HEK293 (cell line): ENCODE data around the gene UQCRFS1.

Experiments
- BCL6B ChIP-seq: fragments of 450-650 bp; formaldehyde crosslinking; IDR thresholded peaks from 2 replicates; pipeline ENCODE4 v1.5.1; 2017; ENCODE audit warnings: missing biosample characterization, missing genetic modification characterization
- ELK4 ChIP-seq: IDR thresholded peaks from 2 replicates; pipeline ENCODE4 v1.6.1; 2011; ENCODE audit warnings: mild to moderate bottlenecking, low read depth, low read length, borderline replicate concordance
- KLF17 ChIP-seq: fragments of 450-650 bp; formaldehyde crosslinking; IDR thresholded peaks from 2 replicates; pipeline ENCODE4 v1.5.1; 2016; ENCODE audit warnings: missing biosample characterization, missing genetic modification characterization
- KLF8 ChIP-seq: fragments of 450-650 bp; formaldehyde crosslinking; IDR thresholded peaks from 2 replicates; pipeline ENCODE4 v1.5.1; 2016; ENCODE audit warnings: missing biosample characterization, missing genetic modification characterization
- ZBTB21 ChIP-seq: fragments of 450-650 bp; formaldehyde crosslinking; IDR thresholded peaks from 2 replicates; pipeline ENCODE4 v1.5.1; 2017; ENCODE audit warnings: missing biosample characterization, missing genetic modification characterization
- ZBTB8A ChIP-seq: fragments of 450-650 bp; formaldehyde crosslinking; IDR thresholded peaks from 2 replicates; pipeline ENCODE4 v1.5.1; 2016; ENCODE audit warnings: missing biosample characterization, missing genetic modification characterization
- ZIC2 ChIP-seq: fragments of 450-650 bp; formaldehyde crosslinking; IDR thresholded peaks from 2 replicates; pipeline ENCODE4 v1.5.1; 2016; ENCODE audit warnings: missing biosample characterization, missing genetic modification characterization
- ZNF132 ChIP-seq: fragments of 450-650 bp; formaldehyde crosslinking; IDR thresholded peaks from 2 replicates; pipeline ENCODE4 v1.5.1; 2017; ENCODE audit warnings: missing biosample characterization, missing genetic modification characterization, borderline replicate concordance
- ZNF157 ChIP-seq: fragments of 450-650 bp; formaldehyde crosslinking; IDR thresholded peaks from 2 replicates; pipeline ENCODE4 v1.5.1; 2016; ENCODE audit warnings: missing biosample characterization, missing genetic modification characterization
- ZNF16 ChIP-seq: fragments of 450-650 bp; formaldehyde crosslinking; IDR thresholded peaks from 2 replicates; pipeline ENCODE4 v1.5.1; 2016; ENCODE audit warnings: low read depth, missing biosample characterization, missing genetic modification characterization
- ZNF184 ChIP-seq: fragments of 450-650 bp; IDR thresholded peaks from 2 replicates; pipeline ENCODE4 v1.5.1; 2018; ENCODE audit warnings: missing biosample characterization, mild to moderate bottlenecking, missing genetic modification characterization
- ZNF24 ChIP-seq: fragments of 450-650 bp; formaldehyde crosslinking; IDR thresholded peaks from 2 replicates; pipeline ENCODE4 v1.5.1; 2016; ENCODE audit warnings: missing biosample characterization, missing genetic modification characterization
- ZNF335 ChIP-seq: fragments of 450-650 bp; formaldehyde crosslinking; conservative IDR thresholded peaks from 2 replicates; pipeline ENCODE4 v1.5.1; 2016; ENCODE audit warnings: missing biosample characterization, missing genetic modification characterization
- ZNF341 ChIP-seq: fragments of 450-650 bp; formaldehyde crosslinking; IDR thresholded peaks from 2 replicates; pipeline ENCODE4; 2016; ENCODE audit warnings: low read depth, missing biosample characterization, missing genetic modification characterization
- ZNF473 ChIP-seq: fragments of 450-650 bp; formaldehyde crosslinking; IDR thresholded peaks from 2 replicates; pipeline ENCODE4 v1.5.1; 2017; ENCODE audit warnings: missing biosample characterization, missing genetic modification characterization
- ZNF510 ChIP-seq: fragments of 450-650 bp; formaldehyde crosslinking; IDR thresholded peaks from 2 replicates; pipeline ENCODE4 v1.5.1; 2018; ENCODE audit warnings: mild to moderate bottlenecking, missing genetic modification characterization, missing biosample characterization; ENCODE audit not compliant: insufficient replicate concordance
- ZNF548 ChIP-seq: fragments of 450-650 bp; formaldehyde crosslinking; IDR thresholded peaks from 2 replicates; pipeline ENCODE4 v1.5.1; 2016; ENCODE audit warnings: missing biosample characterization, missing genetic modification characterization
- ZNF561 ChIP-seq: fragments of 450-650 bp; IDR thresholded peaks from 2 replicates; pipeline ENCODE4 v1.5.1; 2018; ENCODE audit warnings: missing biosample characterization, missing genetic modification characterization, borderline replicate concordance
- ZNF623 ChIP-seq: fragments of 450-650 bp; formaldehyde crosslinking; IDR thresholded peaks from 2 replicates; pipeline ENCODE4 v1.5.1; 2016; ENCODE audit warnings: missing biosample characterization, missing genetic modification characterization
- ZNF624 ChIP-seq: fragments of 450-650 bp; formaldehyde crosslinking; IDR thresholded peaks from 2 replicates; pipeline ENCODE4 v1.5.1; 2017; ENCODE audit warnings: missing biosample characterization, missing genetic modification characterization
- ZNF654 ChIP-seq: fragments of 450-650 bp; formaldehyde crosslinking; IDR thresholded peaks from 2 replicates; pipeline ENCODE4 v1.5.1; 2016; ENCODE audit warnings: low read depth, missing biosample characterization, missing genetic modification characterization
- ZNF658 ChIP-seq: fragments of 450-650 bp; formaldehyde crosslinking; IDR thresholded peaks from 2 replicates; pipeline ENCODE4; 2016; ENCODE audit warnings: missing biosample characterization, missing genetic modification characterization
- ZNF664 ChIP-seq: fragments of 450-650 bp; formaldehyde crosslinking; IDR thresholded peaks from 2 replicates; pipeline ENCODE4 v1.5.1; 2016; ENCODE audit warnings: missing biosample characterization, missing genetic modification characterization
- TF ChIP-seq, protein P1 (sequence below): fragments of 450-650 bp; formaldehyde crosslinking; IDR thresholded peaks from 2 replicates; pipeline ENCODE4 v1.5.1; 2016; ENCODE audit warnings: missing biosample characterization, missing genetic modification characterization, borderline replicate concordance
- TF ChIP-seq, protein P2 (sequence below): fragments of 450-650 bp; formaldehyde crosslinking; IDR thresholded peaks from 2 replicates; pipeline ENCODE4 v1.5.1; 2016; ENCODE audit warnings: missing biosample characterization, missing genetic modification characterization
- TF ChIP-seq, protein P3 (sequence below): fragments of 450-650 bp; formaldehyde crosslinking; optimal IDR thresholded peaks from 2 replicates; pipeline ENCODE3; 2016; ENCODE audit warnings: missing biosample characterization, mild to moderate bottlenecking, missing genetic modification characterization

The UQCRFS1 gene

DNA sequence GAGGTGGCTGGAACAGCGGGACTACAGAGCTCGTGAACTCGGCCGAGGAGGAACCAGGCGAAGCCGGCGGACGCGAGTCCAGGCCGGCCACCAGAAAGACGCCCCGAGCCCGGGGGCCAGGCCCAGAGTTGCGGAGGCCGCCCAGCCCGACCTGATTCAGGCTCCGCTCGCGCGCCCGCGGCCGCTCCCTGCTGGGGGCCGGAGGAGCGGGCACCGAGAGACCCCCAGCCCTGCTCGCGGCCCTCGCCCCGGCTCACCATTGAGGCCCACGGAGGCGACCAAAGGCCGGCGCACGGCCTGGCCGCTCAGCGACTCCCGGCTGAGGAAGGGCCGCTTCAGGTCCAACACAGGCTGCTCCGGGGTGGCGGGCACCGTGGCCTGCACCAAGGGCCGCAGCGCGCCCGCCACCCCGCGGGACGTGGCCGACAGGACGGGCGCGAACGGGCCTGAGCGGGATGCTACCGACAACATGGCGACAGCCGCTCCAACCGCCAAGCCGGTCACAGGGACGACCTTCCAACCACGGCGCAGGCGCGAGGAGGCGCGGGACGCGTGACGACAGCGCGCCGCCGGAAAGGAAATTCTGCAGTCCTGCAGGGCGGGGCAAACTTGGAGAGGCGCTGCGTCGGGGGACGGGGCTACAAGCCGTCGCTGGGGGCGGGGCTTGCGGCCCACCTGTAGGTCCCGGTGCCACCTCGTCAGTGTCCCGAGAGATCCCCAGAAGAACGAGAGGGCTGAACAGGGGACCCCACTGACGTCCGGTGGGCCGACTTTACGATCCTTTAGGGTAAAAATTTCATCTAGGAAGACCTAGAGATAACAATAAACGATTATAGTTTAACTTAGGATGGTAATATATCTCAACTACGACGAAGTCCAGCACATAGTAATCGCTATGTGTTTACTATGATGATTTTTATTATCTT is at the start of gene UQCRFS1 (continued):
- TF ChIP-seq, protein P1, sequence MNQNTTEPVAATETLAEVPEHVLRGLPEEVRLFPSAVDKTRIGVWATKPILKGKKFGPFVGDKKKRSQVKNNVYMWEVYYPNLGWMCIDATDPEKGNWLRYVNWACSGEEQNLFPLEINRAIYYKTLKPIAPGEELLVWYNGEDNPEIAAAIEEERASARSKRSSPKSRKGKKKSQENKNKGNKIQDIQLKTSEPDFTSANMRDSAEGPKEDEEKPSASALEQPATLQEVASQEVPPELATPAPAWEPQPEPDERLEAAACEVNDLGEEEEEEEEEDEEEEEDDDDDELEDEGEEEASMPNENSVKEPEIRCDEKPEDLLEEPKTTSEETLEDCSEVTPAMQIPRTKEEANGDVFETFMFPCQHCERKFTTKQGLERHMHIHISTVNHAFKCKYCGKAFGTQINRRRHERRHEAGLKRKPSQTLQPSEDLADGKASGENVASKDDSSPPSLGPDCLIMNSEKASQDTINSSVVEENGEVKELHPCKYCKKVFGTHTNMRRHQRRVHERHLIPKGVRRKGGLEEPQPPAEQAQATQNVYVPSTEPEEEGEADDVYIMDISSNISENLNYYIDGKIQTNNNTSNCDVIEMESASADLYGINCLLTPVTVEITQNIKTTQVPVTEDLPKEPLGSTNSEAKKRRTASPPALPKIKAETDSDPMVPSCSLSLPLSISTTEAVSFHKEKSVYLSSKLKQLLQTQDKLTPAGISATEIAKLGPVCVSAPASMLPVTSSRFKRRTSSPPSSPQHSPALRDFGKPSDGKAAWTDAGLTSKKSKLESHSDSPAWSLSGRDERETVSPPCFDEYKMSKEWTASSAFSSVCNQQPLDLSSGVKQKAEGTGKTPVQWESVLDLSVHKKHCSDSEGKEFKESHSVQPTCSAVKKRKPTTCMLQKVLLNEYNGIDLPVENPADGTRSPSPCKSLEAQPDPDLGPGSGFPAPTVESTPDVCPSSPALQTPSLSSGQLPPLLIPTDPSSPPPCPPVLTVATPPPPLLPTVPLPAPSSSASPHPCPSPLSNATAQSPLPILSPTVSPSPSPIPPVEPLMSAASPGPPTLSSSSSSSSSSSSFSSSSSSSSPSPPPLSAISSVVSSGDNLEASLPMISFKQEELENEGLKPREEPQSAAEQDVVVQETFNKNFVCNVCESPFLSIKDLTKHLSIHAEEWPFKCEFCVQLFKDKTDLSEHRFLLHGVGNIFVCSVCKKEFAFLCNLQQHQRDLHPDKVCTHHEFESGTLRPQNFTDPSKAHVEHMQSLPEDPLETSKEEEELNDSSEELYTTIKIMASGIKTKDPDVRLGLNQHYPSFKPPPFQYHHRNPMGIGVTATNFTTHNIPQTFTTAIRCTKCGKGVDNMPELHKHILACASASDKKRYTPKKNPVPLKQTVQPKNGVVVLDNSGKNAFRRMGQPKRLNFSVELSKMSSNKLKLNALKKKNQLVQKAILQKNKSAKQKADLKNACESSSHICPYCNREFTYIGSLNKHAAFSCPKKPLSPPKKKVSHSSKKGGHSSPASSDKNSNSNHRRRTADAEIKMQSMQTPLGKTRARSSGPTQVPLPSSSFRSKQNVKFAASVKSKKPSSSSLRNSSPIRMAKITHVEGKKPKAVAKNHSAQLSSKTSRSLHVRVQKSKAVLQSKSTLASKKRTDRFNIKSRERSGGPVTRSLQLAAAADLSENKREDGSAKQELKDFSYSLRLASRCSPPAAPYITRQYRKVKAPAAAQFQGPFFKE (tag by site-specific recombination), result no peak
- TF ChIP-seq, protein P2, sequence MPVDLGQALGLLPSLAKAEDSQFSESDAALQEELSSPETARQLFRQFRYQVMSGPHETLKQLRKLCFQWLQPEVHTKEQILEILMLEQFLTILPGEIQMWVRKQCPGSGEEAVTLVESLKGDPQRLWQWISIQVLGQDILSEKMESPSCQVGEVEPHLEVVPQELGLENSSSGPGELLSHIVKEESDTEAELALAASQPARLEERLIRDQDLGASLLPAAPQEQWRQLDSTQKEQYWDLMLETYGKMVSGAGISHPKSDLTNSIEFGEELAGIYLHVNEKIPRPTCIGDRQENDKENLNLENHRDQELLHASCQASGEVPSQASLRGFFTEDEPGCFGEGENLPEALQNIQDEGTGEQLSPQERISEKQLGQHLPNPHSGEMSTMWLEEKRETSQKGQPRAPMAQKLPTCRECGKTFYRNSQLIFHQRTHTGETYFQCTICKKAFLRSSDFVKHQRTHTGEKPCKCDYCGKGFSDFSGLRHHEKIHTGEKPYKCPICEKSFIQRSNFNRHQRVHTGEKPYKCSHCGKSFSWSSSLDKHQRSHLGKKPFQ (tag by site-specific recombination), result no peak
- TF ChIP-seq ZNF132 (tag by site-specific recombination) (no peak), ZNF473 (tag by site-specific recombination) (no peak), ZIC2 (no peak; the same call in 1 of the 2 replicates), ZNF658 (no peak), BCL6B (tag by site-specific recombination) (no peak), ZBTB21 (tag by site-specific recombination) (peak; percentile 93), ZNF341 (0 out of 2 replicates have a peak, but pooled peaks have one; percentile 0), ZNF157 (tag by site-specific recombination) (no peak), ZNF624 (no peak), ZNF561 (tag by site-specific recombination) (peak; percentile 80; the same call in 1 of the 2 replicates), ZNF623 (tag by site-specific recombination) (0 out of 2 replicates have a peak, but pooled peaks have one; percentile 3), ZNF335 (peak; percentile 85), ZNF654 (tag by site-specific recombination) (no peak), ELK4 (no peak), ZNF184 (tag by site-specific recombination) (0 out of 2 replicates have a peak, but pooled peaks have one; percentile 9), ZNF510 (tag by site-specific recombination) (no peak), ZNF24 (tag by site-specific recombination) (0 out of 2 replicates have a peak, but pooled peaks have one; percentile 53), ZNF664 (peak; percentile 88), KLF8 (peak; percentile 49; the same call in 1 of the 2 replicates), ZNF548 (tag by site-specific recombination) (no peak), ZNF16 (no peak), KLF17 (no peak), ZBTB8A (peak; percentile 60)
- TF ChIP-seq, protein P3, sequence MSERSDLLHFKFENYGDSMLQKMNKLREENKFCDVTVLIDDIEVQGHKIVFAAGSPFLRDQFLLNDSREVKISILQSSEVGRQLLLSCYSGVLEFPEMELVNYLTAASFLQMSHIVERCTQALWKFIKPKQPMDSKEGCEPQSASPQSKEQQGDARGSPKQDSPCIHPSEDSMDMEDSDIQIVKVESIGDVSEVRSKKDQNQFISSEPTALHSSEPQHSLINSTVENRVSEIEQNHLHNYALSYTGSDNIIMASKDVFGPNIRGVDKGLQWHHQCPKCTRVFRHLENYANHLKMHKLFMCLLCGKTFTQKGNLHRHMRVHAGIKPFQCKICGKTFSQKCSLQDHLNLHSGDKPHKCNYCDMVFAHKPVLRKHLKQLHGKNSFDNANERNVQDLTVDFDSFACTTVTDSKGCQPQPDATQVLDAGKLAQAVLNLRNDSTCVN (tag by site-specific recombination), result peak; percentile 99
